GM12878 (cell line): ENCODE data around the gene RELT. TPM values are rescaled to one million over a fixed set of nuclear protein-coding genes. Genes with fewer than 3 reads are reported as not detected.

Source experiments
- ATAC-seq: fragments of 200-7000 bp; cut with Tn5 transposase; 3 replicates; pipeline ENCODE4 v1.9.1; 2020; ENCODE audit warnings: mild to moderate bottlenecking, moderate library complexity
- BruUV-seq: library from RNA; stranded (reverse); fragments of 400-500 nt; replicated peaks from 2 replicates; lab custom pipeline; 2021; lab: Mats Ljungman, UMichigan
- CTCF ChIA-PET: fragments of 300-600 bp; sonication (Branson Sonifier 250); formaldehyde crosslinking; extraction: SDS; loops from one replicate; lab custom pipeline; 2021; ENCODE audit warnings: inconsistent platforms; lab: Yijun Ruan, JAX
- POLR2A ChIA-PET: fragments of 350-600 bp; formaldehyde crosslinking; extraction: SDS; loops from one replicate; lab custom pipeline; 2021; ENCODE audit warnings: inconsistent platforms; lab: Charles Lee
- RAD21 ChIA-PET: fragments of 300-600 bp; sonication (Branson Sonifier 250); formaldehyde crosslinking; loops from one replicate; lab custom pipeline; 2023; ENCODE audit warnings: antibody characterized with exemption; ENCODE audit not compliant: unreplicated experiment; lab: Charles Lee
- SMC1A ChIA-PET: fragments of 300-600 bp; sonication (Branson Sonifier 250); formaldehyde crosslinking; loops from one replicate; lab custom pipeline; 2023; ENCODE audit not compliant: unreplicated experiment, uncharacterized antibody; lab: Charles Lee
- DNase-seq: peaks from one replicate; pipeline ENCODE4 v3.0.0-alpha.2; 2011; ENCODE audit warnings: low read depth, low spot score
- FAIRE-seq: peaks from 3 replicates; lab custom pipeline; 2011; peaks lifted over from hg19 to GRCh38; lab: Jason Lieb, UNC
- H2AFZ ChIP-seq: 2 replicates; pipeline ENCODE4 v1.6.0; 2011; ENCODE audit warnings: low read depth, low read length, control low read depth; ENCODE audit not compliant: control insufficient read depth
- H3K27ac ChIP-seq: 2 replicates; pipeline ENCODE4 v1.5.1; 2011; ENCODE audit warnings: control low read depth; ENCODE audit not compliant: control insufficient read depth, insufficient read depth
- H3K27me3 ChIP-seq, 2 experiments: replicated peaks in 1 of 2; 2 replicates each; pipeline versions ENCODE4 v1.6.0 to v1.6.1; 2011; ENCODE audit warnings: low read length in 1 of 2; ENCODE audit not compliant: control insufficient read depth in 2 of 2, insufficient read depth in 2 of 2
- H3K36me3 ChIP-seq, 2 experiments: 2 replicates each; pipeline ENCODE4 v1.5.1; 2011; ENCODE audit warnings: low read length in 1 of 2; ENCODE audit not compliant: control insufficient read depth in 2 of 2, insufficient read depth in 2 of 2
- H3K4me1 ChIP-seq: 2 replicates; pipeline ENCODE4 v1.6.1; 2011; ENCODE audit warnings: mild to moderate bottlenecking, low read length, moderate library complexity, mixed read lengths; ENCODE audit not compliant: control insufficient read depth, insufficient read depth
- H3K4me2 ChIP-seq: 2 replicates; pipeline ENCODE4 v1.6.0; 2011; ENCODE audit warnings: control low read depth; ENCODE audit not compliant: control insufficient read depth, insufficient read depth
- H3K4me3 ChIP-seq: fragments of 200-600 bp; sonication (generic); 2 replicates; pipeline ENCODE4 v1.5.1; 2016
- H3K79me2 ChIP-seq: 2 replicates; pipeline ENCODE4 v1.6.0; 2011; ENCODE audit warnings: low read length; ENCODE audit not compliant: control insufficient read depth, insufficient read depth
- H3K9ac ChIP-seq: 2 replicates; pipeline ENCODE4 v1.8.0; 2011; ENCODE audit warnings: low read length, control low read depth, mixed read lengths; ENCODE audit not compliant: control insufficient read depth, insufficient read depth
- H3K9me3 ChIP-seq: replicated peaks from 3 replicates; pipeline ENCODE4 v1.5.1; 2011; ENCODE audit warnings: mild to moderate bottlenecking, low read length; ENCODE audit not compliant: control insufficient read depth, insufficient read depth
- H4K20me1 ChIP-seq: 2 replicates; pipeline ENCODE4 v1.6.0; 2011; ENCODE audit not compliant: control insufficient read depth, insufficient read depth
- NR2F1 ChIP-seq: fragments of 450-650 bp; conservative IDR thresholded peaks from 2 replicates; pipeline ENCODE4 v1.6.1; 2017; ENCODE audit warnings: mild to moderate bottlenecking
- TARDBP ChIP-seq: IDR thresholded peaks from 2 replicates; pipeline ENCODE4 v1.6.1; 2016; ENCODE audit warnings: borderline replicate concordance
- WGBS: methylation state at CpG from one replicate; pipeline ENCODE4 v1.1.6; 2016; ENCODE audit warnings: low lambda C conversion rate; ENCODE audit not compliant: insufficient replicate concordance, insufficient coverage; ENCODE audit errors: missing lambda C conversion rate; 5-methylcytosine and 5-hydroxymethylcytosine counted together
- in situ Hi-C: fragments of 300-500 bp; cut with MboI; formaldehyde crosslinking; loops from 9 replicates; pipeline ENCODE4 v1.14.3; 2018; ENCODE audit warnings: mixed read lengths
- intact Hi-C: fragments of 100-400 bp; cut with micrococcal nuclease; formaldehyde crosslinking; loops from one replicate; pipeline ENCODE4 v1.14.2; 2022; ENCODE audit not compliant: unreplicated experiment
- polyA plus RNA-seq, 11 experiments: library from polyadenylated mRNA; depleted of rRNA in 4 of 11; unstranded in 6 of 11; stranded (reverse) in 5 of 11; fragments of >200 nt; fragmentation: Nextera tagmentation in 4 of 11; fragmentation: Illumina TruSeq in 1 of 11; extraction: Ambion mirVana in 4 of 11; extraction: Trizol in 1 of 11; gene quantifications; 1 replicate in 1 of 11; 2 replicates in 10 of 11; pipeline versions ENCODE4 v1.2.1 to v1.2.3, GENCODE V29; 2011 to 2016; ENCODE audit warnings: inconsistent platforms in 2 of 11, missing spikeins in 2 of 11, low read depth in 1 of 11
- total RNA-seq, 4 experiments: library from RNA; depleted of rRNA in 3 of 4; stranded (reverse); fragments of >200 nt in 3 of 4; fragmentation: Illumina TruSeq in 1 of 4; extraction: Trizol in 1 of 4; gene quantifications; 2 replicates each; pipeline versions ENCODE4 v1.2.1 to v1.2.3, GENCODE V29; 2013 to 2021
- TF ChIP-seq, protein P1 (sequence below): fragments of 450-650 bp; IDR thresholded peaks from 2 replicates; pipeline ENCODE4 v1.6.1; 2018; ENCODE audit warnings: borderline replicate concordance, mild to moderate bottlenecking; ENCODE audit not compliant: partially characterized antibody

The RELT gene
- total and polyA plus RNA-seq, 10 of the 15 experiments (the other 5 are each of a cell fraction or from before 2014, with no cell fraction given) = 1.2 to 28.5 (median 10.8) TPM

DNA sequence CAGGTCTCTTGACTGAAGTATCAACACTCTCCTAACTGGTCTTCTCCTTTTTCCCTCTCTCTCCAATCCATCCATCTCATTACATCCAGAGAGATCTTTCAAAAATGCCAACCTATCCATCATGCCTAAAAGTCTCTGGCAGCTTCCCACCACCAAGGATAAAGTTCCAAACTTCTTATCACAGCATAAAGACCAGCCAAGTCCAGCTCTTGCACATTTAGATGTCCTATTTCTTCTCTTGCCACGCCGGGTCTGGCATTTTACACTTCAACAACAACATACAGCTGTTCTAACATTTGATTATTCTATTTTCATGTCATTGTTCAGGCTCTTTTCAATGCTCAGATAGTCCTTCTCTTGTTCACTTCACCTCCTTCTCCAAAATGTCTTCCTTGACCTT, 70.6 kb downstream of the RELT start:
- no peak overlapping the region for H3K4me2 ChIP-seq
- no peak overlapping the region for H3K27ac ChIP-seq
- H3K36me3 ChIP-seq = no peaks in the 10 kb centered on the region
- ChIA-PET CTCF (interaction anchor here (0.6 to 5.0 kb wide), 6 partner anchors 11 to 650 kb away, joined by 3 to 20 read pairs (median 4); no protein-coding TSS in a partner anchor), SMC1A (interaction anchor here (0.8 to 3.0 kb wide), 7 partner anchors 11 to 212 kb away, joined by 3 to 11 read pairs (median 4); no protein-coding TSS in a partner anchor), POLR2A (interaction anchor here (1.1 kb wide), 1 partner anchor 200 kb away, joined by 3 read pairs; no protein-coding TSS in a partner anchor), RAD21 (interaction anchor here (0.6 to 1.3 kb wide), 3 partner anchors 10 to 72 kb away, joined by 3 read pairs; no protein-coding TSS in a partner anchor)
- in situ Hi-C loops = no loop called here
- no peaks in the 10 kb centered on the region for H3K79me2 ChIP-seq
- intact Hi-C loops = no loop called here
- BruUV-seq = no TSS peak
- H4K20me1 ChIP-seq = no peaks in the 10 kb centered on the region
- H3K27me3 ChIP-seq = no peaks in the 10 kb centered on the region
- TF ChIP-seq TARDBP (no peak), NR2F1 (no peak)
- TF ChIP-seq, protein P1, sequence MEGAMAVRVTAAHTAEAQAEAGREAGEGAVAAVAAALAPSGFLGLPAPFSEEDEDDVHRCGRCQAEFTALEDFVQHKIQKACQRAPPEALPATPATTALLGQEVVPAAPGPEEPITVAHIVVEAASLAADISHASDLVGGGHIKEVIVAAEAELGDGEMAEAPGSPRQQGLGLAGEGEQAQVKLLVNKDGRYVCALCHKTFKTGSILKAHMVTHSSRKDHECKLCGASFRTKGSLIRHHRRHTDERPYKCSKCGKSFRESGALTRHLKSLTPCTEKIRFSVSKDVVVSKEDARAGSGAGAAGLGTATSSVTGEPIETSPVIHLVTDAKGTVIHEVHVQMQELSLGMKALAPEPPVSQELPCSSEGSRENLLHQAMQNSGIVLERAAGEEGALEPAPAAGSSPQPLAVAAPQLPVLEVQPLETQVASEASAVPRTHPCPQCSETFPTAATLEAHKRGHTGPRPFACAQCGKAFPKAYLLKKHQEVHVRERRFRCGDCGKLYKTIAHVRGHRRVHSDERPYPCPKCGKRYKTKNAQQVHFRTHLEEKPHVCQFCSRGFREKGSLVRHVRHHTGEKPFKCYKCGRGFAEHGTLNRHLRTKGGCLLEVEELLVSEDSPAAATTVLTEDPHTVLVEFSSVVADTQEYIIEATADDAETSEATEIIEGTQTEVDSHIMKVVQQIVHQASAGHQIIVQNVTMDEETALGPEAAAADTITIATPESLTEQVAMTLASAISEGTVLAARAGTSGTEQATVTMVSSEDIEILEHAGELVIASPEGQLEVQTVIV = no peak
- H3K4me3 ChIP-seq = no peak overlapping the region
- no peaks in the 10 kb centered on the region for H3K9me3 ChIP-seq
- no peaks in the 10 kb centered on the region for H3K4me1 ChIP-seq
- no peak for DNase-seq
- H2AFZ ChIP-seq = no peak overlapping the region
- FAIRE-seq = no peak
- ATAC-seq = no peak
- H3K9ac ChIP-seq = no peak overlapping the region
- 94% methylated on average over 2 of the region's 2 CpGs for WGBS

Other genes with a start within 250 kb of the RELT start
- 19.5 and 21.1 TPM in 2 replicates for gene FCHSD2, start 234.1 kb upstream of the RELT start, total RNA-seq (2014; rRNA removed)
- gene FCHSD2, start 234.1 kb upstream of the RELT start, total RNA-seq (2014; rRNA removed; fragmentation: Illumina TruSeq; extraction: Trizol) = 39.2 and 42.5 TPM in 2 replicates
- 82.8 and 89.8 TPM in 2 replicates for gene FCHSD2, start 234.1 kb upstream of the RELT start, total RNA-seq (2021)
- gene FCHSD2, start 234.1 kb upstream of the RELT start, polyA plus RNA-seq (2011; rRNA removed) = 52.7 and 68.3 TPM in 2 replicates
- 62.4 and 70.9 TPM in 2 replicates for gene FCHSD2, start 234.1 kb upstream of the RELT start, polyA plus RNA-seq (2014; fragmentation: Illumina TruSeq; extraction: Trizol)
- 10 to 100 TPM; 13.2 to 15.4 TPM for gene FCHSD2, start 234.1 kb upstream of the RELT start, polyA plus RNA-seq (2014; fragmentation: Nextera tagmentation; extraction: Ambion mirVana)
- gene FCHSD2, start 234.1 kb upstream of the RELT start, polyA plus RNA-seq (2014; rRNA removed) = 43.0 and 44.6 TPM in 2 replicates
- gene FCHSD2, start 234.1 kb upstream of the RELT start, polyA plus RNA-seq (2016; fragmentation: Nextera tagmentation; extraction: Ambion mirVana) = 10 to 100 TPM; 58.7 to 68.4 TPM
- 0.05 and 0.17 TPM in 2 replicates for gene P2RY2, start 158.1 kb upstream of the RELT start, total RNA-seq (2014; rRNA removed)
- not detected in 2 replicates for gene P2RY2, start 158.1 kb upstream of the RELT start, total RNA-seq (2014; rRNA removed; fragmentation: Illumina TruSeq; extraction: Trizol)
- 0.19 and 0.23 TPM in 2 replicates for gene P2RY2, start 158.1 kb upstream of the RELT start, total RNA-seq (2021)
- not detected in 2 replicates for gene P2RY2, start 158.1 kb upstream of the RELT start, polyA plus RNA-seq (2011; rRNA removed)
- gene P2RY2, start 158.1 kb upstream of the RELT start, polyA plus RNA-seq (2014; fragmentation: Illumina TruSeq; extraction: Trizol) = 0.03 TPM in 1 of 2 replicates, not detected in the other
- gene P2RY2, start 158.1 kb upstream of the RELT start, polyA plus RNA-seq (2014; fragmentation: Nextera tagmentation; extraction: Ambion mirVana) = not detected
- gene P2RY2, start 158.1 kb upstream of the RELT start, polyA plus RNA-seq (2014; rRNA removed) = 0.04 TPM in 1 of 2 replicates, not detected in the other
- not detected for gene P2RY2, start 158.1 kb upstream of the RELT start, polyA plus RNA-seq (2016; fragmentation: Nextera tagmentation; extraction: Ambion mirVana)
- 0.23 TPM in 1 of 2 replicates, not detected in the other for gene P2RY6, start 104.1 kb upstream of the RELT start, total RNA-seq (2014; rRNA removed)
- 0.14 TPM in 1 of 2 replicates, not detected in the other for gene P2RY6, start 104.1 kb upstream of the RELT start, total RNA-seq (2014; rRNA removed; fragmentation: Illumina TruSeq; extraction: Trizol)
- gene P2RY6, start 104.1 kb upstream of the RELT start, total RNA-seq (2021) = 0.21 and 0.66 TPM in 2 replicates
- gene P2RY6, start 104.1 kb upstream of the RELT start, polyA plus RNA-seq (2011; rRNA removed) = not detected in 2 replicates
- gene P2RY6, start 104.1 kb upstream of the RELT start, polyA plus RNA-seq (2014; fragmentation: Illumina TruSeq; extraction: Trizol) = 0.10 TPM in 1 of 2 replicates, not detected in the other
- under 1 TPM in 1 of 2 experiments, not detected in 1; 0.05 TPM for gene P2RY6, start 104.1 kb upstream of the RELT start, polyA plus RNA-seq (2014; fragmentation: Nextera tagmentation; extraction: Ambion mirVana)
- gene P2RY6, start 104.1 kb upstream of the RELT start, polyA plus RNA-seq (2014; rRNA removed) = 0.52 and 0.90 TPM in 2 replicates
- gene P2RY6, start 104.1 kb upstream of the RELT start, polyA plus RNA-seq (2016; fragmentation: Nextera tagmentation; extraction: Ambion mirVana) = under 1 TPM in 1 of 2 experiments, not detected in 1; 0.24 TPM
- gene ARHGEF17, start 68.1 kb upstream of the RELT start, total RNA-seq (2014; rRNA removed) = 1.9 and 3.0 TPM in 2 replicates
- 1.2 and 1.6 TPM in 2 replicates for gene ARHGEF17, start 68.1 kb upstream of the RELT start, total RNA-seq (2014; rRNA removed; fragmentation: Illumina TruSeq; extraction: Trizol)
- 3.6 and 5.2 TPM in 2 replicates for gene ARHGEF17, start 68.1 kb upstream of the RELT start, total RNA-seq (2021)
- gene ARHGEF17, start 68.1 kb upstream of the RELT start, polyA plus RNA-seq (2011; rRNA removed) = 7.2 and 11.0 TPM in 2 replicates
- gene ARHGEF17, start 68.1 kb upstream of the RELT start, polyA plus RNA-seq (2014; fragmentation: Illumina TruSeq; extraction: Trizol) = 1.8 and 1.9 TPM in 2 replicates
- under 1 TPM; 0.15 to 0.31 TPM for gene ARHGEF17, start 68.1 kb upstream of the RELT start, polyA plus RNA-seq (2014; fragmentation: Nextera tagmentation; extraction: Ambion mirVana)
- 3.5 and 7.0 TPM in 2 replicates for gene ARHGEF17, start 68.1 kb upstream of the RELT start, polyA plus RNA-seq (2014; rRNA removed)
- under 1 TPM; 0.20 to 0.27 TPM for gene ARHGEF17, start 68.1 kb upstream of the RELT start, polyA plus RNA-seq (2016; fragmentation: Nextera tagmentation; extraction: Ambion mirVana)
- 9.3 and 10.8 TPM in 2 replicates for gene FAM168A, start 221.7 kb downstream of the RELT start, total RNA-seq (2014; rRNA removed)
- gene FAM168A, start 221.7 kb downstream of the RELT start, total RNA-seq (2014; rRNA removed; fragmentation: Illumina TruSeq; extraction: Trizol) = 8.9 and 9.1 TPM in 2 replicates
- 17.9 and 18.1 TPM in 2 replicates for gene FAM168A, start 221.7 kb downstream of the RELT start, total RNA-seq (2021)
- 10.5 and 20.0 TPM in 2 replicates for gene FAM168A, start 221.7 kb downstream of the RELT start, polyA plus RNA-seq (2011; rRNA removed)
- gene FAM168A, start 221.7 kb downstream of the RELT start, polyA plus RNA-seq (2014; fragmentation: Illumina TruSeq; extraction: Trizol) = 14.1 and 14.4 TPM in 2 replicates
- gene FAM168A, start 221.7 kb downstream of the RELT start, polyA plus RNA-seq (2014; fragmentation: Nextera tagmentation; extraction: Ambion mirVana) = 1 to 10 TPM; 1.7 to 1.8 TPM
- 11.7 and 11.9 TPM in 2 replicates for gene FAM168A, start 221.7 kb downstream of the RELT start, polyA plus RNA-seq (2014; rRNA removed)
- gene FAM168A, start 221.7 kb downstream of the RELT start, polyA plus RNA-seq (2016; fragmentation: Nextera tagmentation; extraction: Ambion mirVana) = 1 to 10 TPM; 2.7 to 3.0 TPM